ENCODE results near the gene RGS6.
A peak's percentile ranks its signal among the peaks of the same experiment; 100 is the strongest.

Gene RGS6

GRCh38 chr14:72098210-72098609 lies 166.0 kb downstream of the RGS6 start:
- Histone ChIP-seq H3K4me3 (no peak overlapping the region), H3K9me3 (no peaks in the 10 kb centered on the region), H3K36me3 (no peaks in the 10 kb centered on the region), H4K20me1 (no peaks in the 10 kb centered on the region), H3K27ac (no peak overlapping the region), H3K4me1 (peaks cover 9% of the 10 kb centered on the region), H3K9ac (no peak overlapping the region), H3K27me3 (no peaks in the 10 kb centered on the region), H3K4me2 (no peak overlapping the region)
- TF ChIP-seq Cebpa-rat (IDR thresholded peaks at IDR 0.05), result no peak

- no peaks in the 10 kb centered on the region for H3K36me3 ChIP-seq
Measured at GRCh38 chr14:72099566-72099965, 167.3 kb downstream of the RGS6 start.

DNA sequence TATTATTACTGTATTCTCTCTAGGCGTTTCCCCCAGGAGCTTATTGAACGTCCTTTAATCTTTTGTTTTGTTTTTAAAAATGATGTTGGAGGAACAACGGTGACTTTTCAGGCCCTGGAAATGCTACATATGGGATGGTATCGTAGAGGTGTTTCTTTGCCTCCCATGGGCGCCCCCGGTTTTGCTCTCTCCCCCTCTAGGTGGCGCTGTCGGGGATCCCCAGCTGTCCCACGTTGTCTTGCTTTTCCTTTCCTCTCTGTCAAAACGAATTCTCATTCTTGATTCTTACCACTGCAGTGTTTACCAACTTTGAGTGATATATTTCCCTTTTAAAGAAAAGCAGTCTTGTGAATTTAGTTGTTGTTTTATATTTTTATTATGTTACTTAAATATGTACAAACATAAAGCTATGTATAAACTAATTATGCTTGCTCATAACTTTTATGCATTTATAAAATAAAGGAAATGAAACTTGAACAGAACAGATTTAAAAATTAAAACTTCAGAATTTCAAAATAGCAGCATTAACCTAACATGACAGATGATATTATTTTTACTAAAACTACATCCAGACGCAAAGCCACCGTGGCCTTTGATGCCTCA lies 171.9 kb downstream of the RGS6 start:
- no peaks in the 10 kb centered on the region for H3K4me1 ChIP-seq
- no peak overlapping the region for H3K4me3 ChIP-seq
- no peak overlapping the region for H3K27ac ChIP-seq
- H3K36me3 ChIP-seq, result no peaks in the 10 kb centered on the region
- no peaks in the 10 kb centered on the region for H4K20me1 ChIP-seq
- H3K4me2 ChIP-seq, result no peak overlapping the region
- no peak for TF ChIP-seq Cebpa-rat (IDR thresholded peaks at IDR 0.05)
- H3K27me3 ChIP-seq, result no peaks in the 10 kb centered on the region
- no peaks in the 10 kb centered on the region for H3K9me3 ChIP-seq
- no peak overlapping the region for H3K9ac ChIP-seq

More at GRCh38 chr14:72099566-72099965, 167.3 kb downstream of the RGS6 start:
- H3K4me1 ChIP-seq, result peaks cover 9% of the 10 kb centered on the region
- no peaks in the 10 kb centered on the region for H3K9me3 ChIP-seq
- H3K9ac ChIP-seq, result no peak overlapping the region
- no peak for TF ChIP-seq Cebpa-rat (IDR thresholded peaks at IDR 0.05)
- H3K27me3 ChIP-seq, result no peaks in the 10 kb centered on the region
- H4K20me1 ChIP-seq, result no peaks in the 10 kb centered on the region
- no peak overlapping the region for H3K4me3 ChIP-seq
- H3K4me2 ChIP-seq, result no peak overlapping the region
- H3K27ac ChIP-seq, result no peak overlapping the region

GRCh38 chr14:72111911-72112310 lies 179.7 kb downstream of the RGS6 start:
- Histone ChIP-seq H3K9ac (no peak overlapping the region), H3K4me2 (no peak overlapping the region), H3K36me3 (no peaks in the 10 kb centered on the region), H3K27ac (no peak overlapping the region), H3K9me3 (no peaks in the 10 kb centered on the region), H3K27me3 (no peaks in the 10 kb centered on the region), H3K4me1 (no peaks in the 10 kb centered on the region), H3K4me3 (no peak overlapping the region), H4K20me1 (no peaks in the 10 kb centered on the region)
- no peak for TF ChIP-seq Cebpa-rat (IDR thresholded peaks at IDR 0.05)

- H3K27me3 ChIP-seq, result no peaks in the 10 kb centered on the region; the same call in 1 of the 2 replicates
- no peak for TF ChIP-seq Cebpa-rat (IDR thresholded peaks at IDR 0.05)
- H3K4me2 ChIP-seq, result no peak overlapping the region
- H3K27ac ChIP-seq, result no peak overlapping the region
- H3K9ac ChIP-seq, result no peak overlapping the region
- no peak overlapping the region for H3K4me3 ChIP-seq
- H3K36me3 ChIP-seq, result no peaks in the 10 kb centered on the region
- H4K20me1 ChIP-seq, result no peaks in the 10 kb centered on the region
- H3K9me3 ChIP-seq, result no peaks in the 10 kb centered on the region
- H3K4me1 ChIP-seq, result 0 out of 2 replicates have a peak, but pooled peaks cover under 1% of the 10 kb centered on the region
Measured at GRCh38 chr14:72118841-72119240, 186.6 kb downstream of the RGS6 start.

GRCh38 chr14:72120315-72120714 lies 188.1 kb downstream of the RGS6 start:
- Histone ChIP-seq H3K9ac (no peak overlapping the region), H3K27me3 (no peaks in the 10 kb centered on the region; the same call in 1 of the 2 replicates), H3K4me2 (no peak overlapping the region), H3K27ac (no peak overlapping the region), H3K36me3 (no peaks in the 10 kb centered on the region), H3K9me3 (peaks cover 4% of the 10 kb centered on the region; the same call in 1 of the 2 replicates), H4K20me1 (no peaks in the 10 kb centered on the region), H3K4me1 (0 out of 2 replicates have a peak, but pooled peaks cover 5% of the 10 kb centered on the region), H3K4me3 (no peak overlapping the region)
- TF ChIP-seq Cebpa-rat (IDR thresholded peaks at IDR 0.05), result no peak

DNA sequence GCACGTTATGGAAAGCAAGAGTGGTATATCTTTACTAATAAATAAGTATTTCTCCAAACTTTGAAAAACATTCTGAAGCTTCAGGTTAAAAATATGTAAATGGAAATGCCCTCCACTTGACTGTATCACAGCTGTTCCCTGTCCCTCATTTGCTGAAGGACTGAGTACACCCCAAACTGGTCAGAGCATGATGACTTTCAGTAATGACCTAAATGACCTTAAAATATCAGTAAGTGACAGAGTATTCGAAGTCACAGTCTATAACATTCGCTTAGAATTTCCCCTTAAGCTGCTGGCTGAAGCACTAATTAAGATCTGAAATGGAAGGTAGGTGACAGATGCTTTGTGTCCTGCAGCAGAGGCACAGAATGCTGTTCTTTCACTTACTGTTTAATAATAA lies 191.5 kb downstream of the RGS6 start:
- H3K27me3 ChIP-seq, result no peaks in the 10 kb centered on the region; the same call in 1 of the 2 replicates
- no peak overlapping the region for H3K9ac ChIP-seq

GRCh38 chr14:72124171-72124570 lies 191.9 kb downstream of the RGS6 start:
- H3K4me1 ChIP-seq, result peaks cover 22% of the 10 kb centered on the region
- H3K27me3 ChIP-seq, result no peaks in the 10 kb centered on the region; the same call in 1 of the 2 replicates

More for the DNA sequence above, 191.5 kb downstream of the RGS6 start:
- H4K20me1 ChIP-seq, result no peaks in the 10 kb centered on the region
- peaks cover 14% of the 10 kb centered on the region; the same call in 1 of the 2 replicates for H3K9me3 ChIP-seq
- no peaks in the 10 kb centered on the region for H3K36me3 ChIP-seq
- H3K27ac ChIP-seq, result no peak overlapping the region
- H3K4me1 ChIP-seq, result peaks cover 17% of the 10 kb centered on the region
- no peak for TF ChIP-seq Cebpa-rat (IDR thresholded peaks at IDR 0.05)
- H3K4me3 ChIP-seq, result no peak overlapping the region
- H3K4me2 ChIP-seq, result 0 out of 2 replicates have a peak overlapping the region, but pooled peaks have one; percentile 11

GRCh38 chr14:72126091-72126490 lies 193.9 kb downstream of the RGS6 start:
- peaks cover 31% of the 10 kb centered on the region for H3K4me1 ChIP-seq
- H3K9ac ChIP-seq, result no peak overlapping the region
- no peak overlapping the region for H3K4me3 ChIP-seq
- no peaks in the 10 kb centered on the region; the same call in 1 of the 2 replicates for H3K27me3 ChIP-seq
- no peaks in the 10 kb centered on the region for H3K36me3 ChIP-seq
- H3K9me3 ChIP-seq, result peaks cover 14% of the 10 kb centered on the region; the same call in 1 of the 2 replicates
- no peaks in the 10 kb centered on the region for H4K20me1 ChIP-seq
- H3K4me2 ChIP-seq, result no peak overlapping the region
- TF ChIP-seq Cebpa-rat (IDR thresholded peaks at IDR 0.05), result no peak
- no peak overlapping the region for H3K27ac ChIP-seq

More at GRCh38 chr14:72124171-72124570, 191.9 kb downstream of the RGS6 start:
- Histone ChIP-seq H3K9me3 (peaks cover 14% of the 10 kb centered on the region; the same call in 1 of the 2 replicates), H3K4me2 (peak overlapping the region; percentile 11; the same call in 1 of the 2 replicates), H3K9ac (no peak overlapping the region), H3K27ac (no peak overlapping the region), H3K4me3 (no peak overlapping the region), H3K36me3 (no peaks in the 10 kb centered on the region), H4K20me1 (no peaks in the 10 kb centered on the region)
- no peak for TF ChIP-seq Cebpa-rat (IDR thresholded peaks at IDR 0.05)

GRCh38 chr14:72126561-72126960 lies 194.3 kb downstream of the RGS6 start:
- peaks cover 14% of the 10 kb centered on the region; the same call in 1 of the 2 replicates for H3K9me3 ChIP-seq
- H4K20me1 ChIP-seq, result no peaks in the 10 kb centered on the region
- no peak overlapping the region for H3K4me2 ChIP-seq
- H3K9ac ChIP-seq, result no peak overlapping the region
- H3K27ac ChIP-seq, result no peak overlapping the region
- H3K4me1 ChIP-seq, result peaks cover 31% of the 10 kb centered on the region
- H3K27me3 ChIP-seq, result no peaks in the 10 kb centered on the region
- no peaks in the 10 kb centered on the region for H3K36me3 ChIP-seq
- H3K4me3 ChIP-seq, result no peak overlapping the region
- no peak for TF ChIP-seq Cebpa-rat (IDR thresholded peaks at IDR 0.05)
